OCI-LY3 (cell line): ENCODE results near the gene GINS2.

Source experiments
- H2AFZ ChIP-seq: fragments of 200-600, 300-600 bp; shearing (Covaris generic); 2 replicates; pipeline ENCODE4 v1.6.0; 2014; ENCODE audit warnings: antibody characterized with exemption, low read depth, low read length
- H3K27ac ChIP-seq: fragments of 200-600, 300-600 bp; sonication (generic); 2 replicates; pipeline ENCODE4 v1.5.1; 2014; ENCODE audit warnings: mild to moderate bottlenecking, low read length, moderate library complexity, mixed read lengths
- H3K27me3 ChIP-seq: fragments of 200-600, 300-600 bp; sonication (generic); 2 replicates; pipeline ENCODE4 v1.6.1; 2014; ENCODE audit warnings: low read depth, low read length, mixed read lengths
- H3K36me3 ChIP-seq: fragments of 200-600, 300-600 bp; sonication (generic); replicated peaks from 2 replicates; pipeline ENCODE3; 2014; ENCODE audit warnings: low read depth, low read length, mixed read lengths
- H3K4me1 ChIP-seq: fragments of 300-600, 200-600 bp; sonication (generic); 2 replicates; pipeline ENCODE4 v1.6.1; 2014; ENCODE audit warnings: low read length, mixed read lengths
- H3K4me2 ChIP-seq: fragments of 200-600, 300-600 bp; sonication (generic); 2 replicates; pipeline ENCODE4 v1.6.1; 2014; ENCODE audit warnings: low read length, mixed read lengths
- H3K4me3 ChIP-seq: fragments of 300-600, 200-600 bp; sonication (generic); 2 replicates; pipeline ENCODE4 v1.5.1; 2014; ENCODE audit warnings: antibody characterized with exemption, mild to moderate bottlenecking, low read length, moderate library complexity
- H3K79me2 ChIP-seq: fragments of 300-600, 200-600 bp; shearing (Covaris generic); 2 replicates; pipeline ENCODE4 v1.6.1; 2014; ENCODE audit warnings: mild to moderate bottlenecking, low read length, mixed read lengths
- H3K9ac ChIP-seq: fragments of 300-600, 200-600 bp; shearing (Covaris generic); 2 replicates; pipeline ENCODE4 v1.6.0; 2014; ENCODE audit warnings: mild to moderate bottlenecking, low read length, moderate library complexity
- H3K9me3 ChIP-seq: fragments of 200-600, 300-600 bp; shearing (Covaris generic); 2 replicates; pipeline ENCODE4 v1.6.1; 2014; ENCODE audit warnings: low read length, mixed read lengths; ENCODE audit not compliant: insufficient read depth
- H4K20me1 ChIP-seq: fragments of 200-600, 300-600 bp; sonication (generic); 2 replicates; pipeline ENCODE4 v1.6.1; 2016; ENCODE audit warnings: low read length, mixed read lengths; ENCODE audit not compliant: insufficient read depth
- CTCF ChIP-seq: fragments of 200-600, 300-600 bp; sonication (generic); IDR thresholded peaks from 2 replicates; pipeline ENCODE4 v1.5.1; 2014; ENCODE audit warnings: antibody characterized with exemption, low read length, low read depth
- EZH2phosphoT487 ChIP-seq: fragments of 200-600 bp; shearing (Covaris generic); IDR thresholded peaks from 2 replicates; pipeline ENCODE4 v1.6.1; 2018; ENCODE audit warnings: antibody characterized with exemption, mixed run types, low read depth

GINS2 gene

GRCh38 chr16:85704011-85704410, 15.3 kb upstream of the GINS2 start:
- Histone ChIP-seq H3K9ac (no peak overlapping the region), H3K79me2 (no peaks in the 10 kb centered on the region), H2AFZ (no peak overlapping the region), H3K27ac (no peak overlapping the region), H4K20me1 (no peaks in the 10 kb centered on the region), H3K4me2 (no peak overlapping the region), H3K27me3 (peaks cover 13% of the 10 kb centered on the region), H3K36me3 (no peaks in the 10 kb centered on the region), H3K4me1 (no peaks in the 10 kb centered on the region), H3K4me3 (no peak overlapping the region), H3K9me3 (no peaks in the 10 kb centered on the region)
- TF ChIP-seq CTCF: no peak
- TF ChIP-seq EZH2phosphoT487: no peak

DNA sequence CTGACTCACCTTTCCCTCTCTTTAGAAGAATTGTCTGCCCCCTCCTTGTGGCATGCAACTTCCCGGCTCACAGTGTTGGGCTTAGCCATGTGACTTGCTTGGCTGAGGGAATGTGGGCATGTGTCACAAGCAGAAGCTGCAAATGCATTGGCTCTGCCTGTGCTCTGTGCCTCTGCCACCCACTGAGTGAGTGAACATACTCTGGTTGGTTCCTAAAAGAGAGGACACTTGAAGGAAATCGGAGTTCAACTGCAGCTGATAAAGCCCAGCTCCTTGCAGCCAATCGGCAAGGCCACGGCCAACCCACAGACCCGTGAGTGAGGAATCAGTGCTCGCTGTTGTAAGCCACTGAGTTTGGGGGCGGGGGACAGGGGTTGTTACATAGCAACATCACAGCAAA, 10.9 kb upstream of the GINS2 start:
- H2AFZ ChIP-seq: no peak overlapping the region

GRCh38 chr16:85698935-85699558, 10.3 kb upstream of the GINS2 start:
- no peak overlapping the region for H3K27ac ChIP-seq
- no peak overlapping the region for H3K4me3 ChIP-seq
- no peak overlapping the region for H3K9ac ChIP-seq
- no peaks in the 10 kb centered on the region for H3K36me3 ChIP-seq
- H3K9me3 ChIP-seq: no peaks in the 10 kb centered on the region
- no peak overlapping the region for H3K4me2 ChIP-seq
- H3K27me3 ChIP-seq: peaks cover 42% of the 10 kb centered on the region
- no peaks in the 10 kb centered on the region for H3K79me2 ChIP-seq
- TF ChIP-seq EZH2phosphoT487: no peak
- TF ChIP-seq CTCF: no peak
- H4K20me1 ChIP-seq: no peaks in the 10 kb centered on the region
- no peak overlapping the region for H2AFZ ChIP-seq
- no peaks in the 10 kb centered on the region for H3K4me1 ChIP-seq

More for the DNA sequence above, 10.9 kb upstream of the GINS2 start:
- peaks cover 42% of the 10 kb centered on the region for H3K27me3 ChIP-seq
- no peak overlapping the region for H3K9ac ChIP-seq
- no peak for TF ChIP-seq EZH2phosphoT487
- no peak for TF ChIP-seq CTCF
- no peak overlapping the region for H3K27ac ChIP-seq
- no peaks in the 10 kb centered on the region for H3K4me1 ChIP-seq
- H3K36me3 ChIP-seq: no peaks in the 10 kb centered on the region
- H3K79me2 ChIP-seq: no peaks in the 10 kb centered on the region
- no peaks in the 10 kb centered on the region for H4K20me1 ChIP-seq
- H3K4me3 ChIP-seq: no peak overlapping the region
- no peaks in the 10 kb centered on the region for H3K9me3 ChIP-seq
- H3K4me2 ChIP-seq: no peak overlapping the region

GRCh38 chr16:85698459-85698891, 9.7 kb upstream of the GINS2 start:
- TF ChIP-seq EZH2phosphoT487: no peak
- no peak for TF ChIP-seq CTCF

More at GRCh38 chr16:85698459-85698891, 9.7 kb upstream of the GINS2 start:
- Histone ChIP-seq H3K4me3 (no peak overlapping the region), H2AFZ (no peak overlapping the region), H4K20me1 (no peaks in the 10 kb centered on the region), H3K9me3 (no peaks in the 10 kb centered on the region), H3K79me2 (no peaks in the 10 kb centered on the region), H3K4me1 (no peaks in the 10 kb centered on the region), H3K27me3 (peaks cover 42% of the 10 kb centered on the region), H3K4me2 (no peak overlapping the region), H3K27ac (no peak overlapping the region), H3K36me3 (no peaks in the 10 kb centered on the region), H3K9ac (no peak overlapping the region)
